ENCODE measurements around the gene UBE2K. TPM values are rescaled to one million over a fixed set of nuclear protein-coding genes. Genes with fewer than 3 reads are reported as not detected.

UBE2K gene, protein sequence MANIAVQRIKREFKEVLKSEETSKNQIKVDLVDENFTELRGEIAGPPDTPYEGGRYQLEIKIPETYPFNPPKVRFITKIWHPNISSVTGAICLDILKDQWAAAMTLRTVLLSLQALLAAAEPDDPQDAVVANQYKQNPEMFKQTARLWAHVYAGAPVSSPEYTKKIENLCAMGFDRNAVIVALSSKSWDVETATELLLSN
- total RNA-seq: 15.0 and 17.3 TPM in 2 replicates

DNA sequence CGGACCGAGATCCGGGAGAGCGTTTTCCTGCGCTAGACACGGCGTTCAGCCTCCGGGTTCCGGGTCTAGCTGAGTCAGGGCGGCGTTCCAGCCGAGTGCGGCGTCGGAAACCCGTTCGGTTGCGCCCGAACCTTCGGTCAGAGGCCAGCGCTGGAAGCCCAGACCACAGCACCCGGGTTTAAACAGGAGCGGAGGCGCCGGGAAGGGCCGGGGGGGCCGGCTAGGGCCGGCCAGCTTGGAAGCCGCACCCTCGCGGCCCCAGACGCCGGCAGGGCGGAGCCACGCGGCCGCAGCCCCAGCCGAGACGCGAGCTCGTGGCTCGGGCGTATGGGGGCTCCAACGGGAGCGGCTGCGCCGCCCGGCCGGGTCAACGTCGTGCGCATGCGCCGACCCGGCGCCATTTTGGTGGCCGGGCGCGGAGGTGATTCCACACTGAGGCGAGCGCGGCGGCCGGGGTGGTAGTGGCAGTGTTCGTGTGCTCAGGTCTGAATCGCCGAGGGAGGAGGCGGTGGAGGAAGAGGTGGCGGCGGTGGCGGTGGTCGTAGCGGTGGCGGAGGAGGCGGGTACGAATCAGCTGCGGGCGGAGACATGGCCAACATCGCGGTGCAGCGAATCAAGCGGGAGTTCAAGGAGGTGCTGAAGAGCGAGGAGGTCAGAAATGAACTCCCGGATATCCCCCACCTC, at the start of gene UBE2K:
Gene UBE2K (plus strand): TSS at position 397 of the 684 bp plus-strand sequence. CDS start 192 bp downstream, at position 589.

Other genes starting within 250 kb of the UBE2K start
- 2,848 and 3,678 TPM in 2 replicates for gene RPL9, start 239.2 kb upstream of the UBE2K start, total RNA-seq
- 3.8 and 5.1 TPM in 2 replicates for gene LIAS, start 239.1 kb upstream of the UBE2K start, total RNA-seq
- gene UGDH, start 170.7 kb upstream of the UBE2K start, total RNA-seq: 30.8 and 38.0 TPM in 2 replicates
- 21.7 and 33.5 TPM in 2 replicates for gene SMIM14, start 59.3 kb upstream of the UBE2K start, total RNA-seq

Data from dermis lymphatic vessel endothelial cell (primary cell).